Common myeloid progenitor, CD34-positive (primary cell): ENCODE measurements around the gene EIF4A3.

Source experiments
- CTCF ChIA-PET: fragments of 350-600 bp; sonication (Branson Sonifier 250); formaldehyde crosslinking; loops from one replicate; lab custom pipeline; 2021; ENCODE audit warnings: antibody characterized with exemption; lab: Charles Lee
- POLR2A ChIA-PET: fragments of 350-600 bp; sonication (Branson Sonifier 250); formaldehyde crosslinking; loops from one replicate; lab custom pipeline; 2021; ENCODE audit warnings: antibody characterized with exemption; lab: Charles Lee
- DNase-seq, 3 donors: peaks; one replicate each; pipeline versions ENCODE4 v3.0.0 to v3.0.0-alpha.2; 2013
- H3K27ac ChIP-seq, 2 experiments: 1 replicate in 1 of 2; 2 replicates in 1 of 2; pipeline ENCODE4 v1.7.0; 2013; ENCODE audit warnings: inconsistent platforms in 2 of 2, low read length in 2 of 2, mild to moderate bottlenecking in 2 of 2, low read depth in 1 of 2, moderate library complexity in 1 of 2; ENCODE audit not compliant: severe bottlenecking in 2 of 2, insufficient read depth in 1 of 2, poor library complexity in 1 of 2
- H3K27me3 ChIP-seq, 5 experiments: replicated peaks in 2 of 5; 1 replicate in 3 of 5; 2 replicates in 2 of 5; pipeline versions ENCODE4 v1.6.1 to v1.7.0; 2013; ENCODE audit warnings: low read length in 4 of 5, mild to moderate bottlenecking in 2 of 5, moderate library complexity in 2 of 5, inconsistent platforms in 1 of 5; ENCODE audit not compliant: insufficient read depth in 5 of 5, control insufficient read depth in 4 of 5
- H3K36me3 ChIP-seq, 4 experiments: 1 replicate in 2 of 4; 2 replicates in 2 of 4; pipeline versions ENCODE4 v1.6.1 to v1.7.0; 2013; ENCODE audit warnings: low read length in 3 of 4, control low read depth in 1 of 4, mild to moderate bottlenecking in 1 of 4; ENCODE audit not compliant: control insufficient read depth in 4 of 4, insufficient read depth in 4 of 4
- H3K4me1 ChIP-seq, 4 experiments: 1 replicate in 3 of 4; 2 replicates in 1 of 4; pipeline versions ENCODE4 v1.6.1 to v1.7.1; 2013; ENCODE audit warnings: low read length in 3 of 4, mild to moderate bottlenecking in 3 of 4, control low read depth in 1 of 4, inconsistent platforms in 1 of 4, moderate library complexity in 1 of 4; ENCODE audit not compliant: control insufficient read depth in 4 of 4, insufficient read depth in 4 of 4; ENCODE audit errors: control extremely low read depth in 1 of 4
- H3K4me3 ChIP-seq, 7 experiments: 1 replicate in 4 of 7; 2 replicates in 3 of 7; pipeline versions ENCODE4 v1.5.1 to v1.7.0; 2013; ENCODE audit warnings: mild to moderate bottlenecking in 7 of 7, low read length in 6 of 7, moderate library complexity in 6 of 7, inconsistent platforms in 2 of 7, low read depth in 2 of 7, control low read depth in 1 of 7; ENCODE audit not compliant: insufficient read depth in 4 of 7, control insufficient read depth in 1 of 7; ENCODE audit errors: extremely low read depth in 1 of 7
- H3K9me3 ChIP-seq, 5 experiments: 1 replicate in 4 of 5; 2 replicates in 1 of 5; pipeline versions ENCODE4 v1.6.1 to v1.7.1; 2013; ENCODE audit warnings: low read length in 4 of 5, mild to moderate bottlenecking in 2 of 5, inconsistent platforms in 1 of 5, low read depth in 1 of 5, moderate library complexity in 1 of 5; ENCODE audit not compliant: control insufficient read depth in 4 of 5, insufficient read depth in 2 of 5; ENCODE audit errors: control extremely low read depth in 1 of 5
- WGBS: methylation state at CpG from one replicate; pipeline ENCODE4 v1.1.5; 2013; ENCODE audit not compliant: insufficient coverage; 5-methylcytosine and 5-hydroxymethylcytosine counted together

EIF4A3 gene

DNA sequence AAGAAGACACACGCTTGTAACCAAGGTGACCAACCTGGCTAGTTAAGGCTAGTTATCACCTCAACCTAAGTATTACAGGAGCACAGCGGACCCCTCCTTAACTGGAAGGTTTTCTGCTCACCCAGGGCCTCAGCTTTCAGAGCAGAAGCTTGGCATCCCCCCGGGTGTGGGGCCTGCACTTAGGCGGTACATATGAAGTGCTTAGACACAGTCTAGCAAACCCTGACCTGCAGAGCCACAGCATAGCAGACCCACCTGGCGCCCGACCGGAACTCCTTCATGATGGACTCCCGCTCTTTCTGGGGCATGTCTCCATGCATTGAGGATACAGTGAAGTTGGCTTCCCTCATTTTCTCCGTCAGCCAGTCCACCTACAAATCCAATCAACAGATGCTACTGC is 9.8 kb downstream of the EIF4A3 start:
- ChIA-PET CTCF (no interaction called here), POLR2A (no interaction called here)
- no peak for DNase-seq
- Histone ChIP-seq H3K36me3 (peaks cover 34 to 88% (median 64%) of the 10 kb centered on the region in 4 experiments), H3K27ac (no peak overlapping the region), H3K4me1 (no peaks in the 10 kb centered on the region), H3K9me3 (no peaks in the 10 kb centered on the region), H3K27me3 (no peaks in the 10 kb centered on the region), H3K4me3 (no peak overlapping the region)
- WGBS, result 98% methylated on average over 9 of the region's 9 CpGs

DNA sequence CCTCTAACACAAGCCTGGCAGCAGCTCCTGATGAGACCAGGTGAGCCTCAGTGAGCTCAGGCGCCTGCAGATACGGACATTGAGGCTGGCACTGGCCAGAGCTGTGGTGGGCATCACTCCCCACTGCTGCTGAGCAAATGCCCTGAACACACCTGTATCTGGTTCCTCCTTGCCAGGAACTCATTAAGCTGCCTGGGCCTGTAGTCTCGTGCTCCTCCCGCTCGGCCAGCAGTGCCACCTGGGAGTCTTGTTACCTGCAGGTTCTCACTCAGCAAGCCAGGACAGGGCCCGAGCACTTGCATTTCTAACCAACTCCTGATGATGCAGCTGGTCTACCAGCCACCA is 13.3 kb downstream of the EIF4A3 start:
- ChIA-PET CTCF (interaction anchor here (0.6 to 0.8 kb wide), 2 partner anchors 32 to 64 kb away, joined by 3 to 4 read pairs; partner anchors contain the start of gene GAA), POLR2A (no interaction called here)
- Histone ChIP-seq H3K9me3 (no peaks in the 10 kb centered on the region), H3K4me3 (no peak overlapping the region), H3K4me1 (no peaks in the 10 kb centered on the region), H3K27me3 (peaks cover 0 to 4% (median 0%) of the 10 kb centered on the region in 5 experiments), H3K27ac (no peak overlapping the region), H3K36me3 (peaks cover 19 to 55% (median 43%) of the 10 kb centered on the region in 4 experiments)
- no peak for DNase-seq
- WGBS, result 96% methylated on average over 5 of the region's 6 CpGs

DNA sequence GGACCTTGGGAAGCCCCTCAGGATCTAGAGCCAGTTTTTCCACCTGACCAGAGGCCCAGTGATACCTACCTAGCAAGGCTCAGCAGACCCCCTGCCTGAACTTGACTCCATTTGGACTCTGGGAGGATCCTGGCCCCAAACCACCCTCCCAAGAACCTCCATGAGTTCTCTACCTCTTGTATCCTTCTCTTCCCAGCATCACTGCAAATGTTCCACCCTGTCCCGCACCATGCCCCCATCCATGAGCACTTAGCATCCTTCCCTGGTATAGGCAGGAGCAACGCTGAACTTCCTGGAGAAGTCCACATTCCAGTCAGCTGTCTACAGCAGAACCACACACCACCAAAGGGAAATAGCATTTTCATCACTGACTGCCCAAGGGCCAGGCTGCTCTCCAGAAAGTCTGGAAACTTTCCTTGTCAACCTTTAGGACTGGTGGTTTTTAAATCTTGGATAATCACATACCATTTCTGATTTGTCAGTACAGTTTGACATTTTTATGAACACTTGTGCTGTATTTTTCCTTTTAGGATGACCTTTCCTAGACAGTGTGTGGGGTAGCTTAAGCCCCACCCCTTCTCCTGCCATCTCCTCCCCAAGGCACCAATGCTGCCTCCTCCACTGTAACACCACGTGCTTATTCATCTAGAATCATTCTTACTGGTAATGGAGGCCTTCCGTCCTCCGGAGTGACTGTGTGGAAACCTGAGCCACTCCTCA is 13.9 kb downstream of the EIF4A3 start:
- Histone ChIP-seq H3K27me3 (peaks cover 0 to 4% (median 0%) of the 10 kb centered on the region in 5 experiments), H3K4me3 (no peak overlapping the region), H3K36me3 (peaks cover 15 to 50% (median 39%) of the 10 kb centered on the region in 4 experiments), H3K27ac (peak overlapping the region in 1 of 2 experiments; percentile 14), H3K9me3 (no peaks in the 10 kb centered on the region), H3K4me1 (no peaks in the 10 kb centered on the region)
- CTCF ChIA-PET, result interaction anchor here (0.8 kb wide), 1 partner anchor 32 kb away, joined by 4 read pairs; the partner anchor contains the start of gene GAA
- POLR2A ChIA-PET, result no interaction called here
- WGBS, result 93% methylated on average over 5 of the region's 5 CpGs
- DNase-seq, result no peak

DNA sequence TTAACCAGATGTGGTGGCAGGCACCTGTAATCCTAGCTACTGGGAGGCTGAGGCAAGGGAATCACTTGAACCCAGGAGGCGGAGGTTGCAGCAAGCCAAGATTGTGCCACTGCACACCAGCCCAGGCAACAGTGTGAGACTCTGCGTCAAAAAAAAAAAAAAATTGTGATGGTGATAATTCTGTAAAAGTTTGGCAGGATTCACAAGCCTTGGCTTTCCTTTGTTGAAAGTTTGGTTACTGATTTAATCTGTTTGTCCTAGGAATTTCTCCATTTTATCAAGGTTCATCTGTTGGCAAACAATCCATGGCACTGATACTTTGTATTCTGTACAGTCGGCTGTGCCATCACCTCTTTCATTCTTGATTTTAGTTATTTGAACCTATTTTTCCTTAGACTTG is 15.9 kb downstream of the EIF4A3 start:
- WGBS, result 90% methylated on average over 3 of the region's 3 CpGs
- Histone ChIP-seq H3K9me3 (no peaks in the 10 kb centered on the region), H3K4me1 (no peaks in the 10 kb centered on the region), H3K27me3 (peaks cover 0 to 8% (median 3%) of the 10 kb centered on the region in 5 experiments), H3K36me3 (peaks cover 5 to 30% (median 21%) of the 10 kb centered on the region in 4 experiments), H3K27ac (no peak overlapping the region), H3K4me3 (no peak overlapping the region)
- no peak for DNase-seq
- POLR2A ChIA-PET, result no interaction called here
- CTCF ChIA-PET, result no interaction called here

DNA sequence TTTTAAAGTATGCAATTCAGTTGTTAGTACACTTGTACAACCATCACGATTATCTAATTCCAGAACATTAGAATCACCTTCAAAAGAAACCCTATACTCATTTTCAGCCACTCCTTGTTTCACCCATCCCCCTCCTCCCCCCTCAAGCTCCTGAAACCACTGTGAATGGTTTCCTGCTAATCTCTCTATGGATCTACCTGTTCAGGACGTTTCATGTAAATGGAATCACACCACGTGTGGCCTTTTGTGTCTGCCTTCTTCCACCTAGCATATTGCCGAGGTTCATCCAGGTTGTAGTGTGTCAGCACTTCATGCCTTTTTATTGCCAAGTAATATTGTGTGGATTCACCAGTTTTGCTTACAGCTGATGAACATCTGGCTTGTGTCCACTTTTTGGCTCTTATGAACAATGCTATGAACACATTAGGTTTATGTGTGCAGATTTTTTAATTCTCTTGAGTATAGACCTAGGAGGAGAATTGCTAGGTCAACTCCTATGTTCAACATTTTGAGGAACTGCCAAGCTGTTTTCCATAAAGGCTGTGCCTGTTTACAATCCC is 17.8 kb downstream of the EIF4A3 start:
- no peak overlapping the region for H3K27ac ChIP-seq
- H3K36me3 ChIP-seq, result peaks cover 3 to 14% (median 9%) of the 10 kb centered on the region in 4 experiments
- WGBS, result 59% methylated on average over 4 of the region's 4 CpGs
- no peak for DNase-seq
- H3K4me1 ChIP-seq, result no peaks in the 10 kb centered on the region
- ChIA-PET POLR2A (no interaction called here), CTCF (no interaction called here)
- H3K27me3 ChIP-seq, result peaks cover 0 to 11% (median 3%) of the 10 kb centered on the region in 5 experiments
- no peak overlapping the region for H3K4me3 ChIP-seq
- no peaks in the 10 kb centered on the region for H3K9me3 ChIP-seq

DNA sequence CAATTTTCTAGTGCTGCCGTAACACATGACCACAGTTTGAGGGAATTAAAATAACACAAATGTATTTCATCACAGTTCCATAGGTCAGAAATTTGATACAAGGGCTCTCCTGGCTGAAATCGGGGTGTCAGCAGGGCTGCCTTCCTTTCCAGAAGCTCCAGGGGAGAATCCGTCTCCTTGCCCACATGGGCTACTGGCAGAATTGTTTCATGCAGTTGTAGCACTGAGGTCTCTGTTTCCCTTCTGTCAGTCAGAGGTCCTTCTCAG is 20.5 kb downstream of the EIF4A3 start:
- Histone ChIP-seq H3K4me1 (no peaks in the 10 kb centered on the region), H3K4me3 (no peak overlapping the region), H3K27me3 (peaks cover 0 to 11% (median 3%) of the 10 kb centered on the region in 5 experiments), H3K36me3 (no peaks in the 10 kb centered on the region), H3K27ac (no peak overlapping the region), H3K9me3 (no peaks in the 10 kb centered on the region)
- ChIA-PET POLR2A (no interaction called here), CTCF (no interaction called here)
- 88% methylated on average over 2 of the region's 3 CpGs for WGBS
- no peak for DNase-seq

DNA sequence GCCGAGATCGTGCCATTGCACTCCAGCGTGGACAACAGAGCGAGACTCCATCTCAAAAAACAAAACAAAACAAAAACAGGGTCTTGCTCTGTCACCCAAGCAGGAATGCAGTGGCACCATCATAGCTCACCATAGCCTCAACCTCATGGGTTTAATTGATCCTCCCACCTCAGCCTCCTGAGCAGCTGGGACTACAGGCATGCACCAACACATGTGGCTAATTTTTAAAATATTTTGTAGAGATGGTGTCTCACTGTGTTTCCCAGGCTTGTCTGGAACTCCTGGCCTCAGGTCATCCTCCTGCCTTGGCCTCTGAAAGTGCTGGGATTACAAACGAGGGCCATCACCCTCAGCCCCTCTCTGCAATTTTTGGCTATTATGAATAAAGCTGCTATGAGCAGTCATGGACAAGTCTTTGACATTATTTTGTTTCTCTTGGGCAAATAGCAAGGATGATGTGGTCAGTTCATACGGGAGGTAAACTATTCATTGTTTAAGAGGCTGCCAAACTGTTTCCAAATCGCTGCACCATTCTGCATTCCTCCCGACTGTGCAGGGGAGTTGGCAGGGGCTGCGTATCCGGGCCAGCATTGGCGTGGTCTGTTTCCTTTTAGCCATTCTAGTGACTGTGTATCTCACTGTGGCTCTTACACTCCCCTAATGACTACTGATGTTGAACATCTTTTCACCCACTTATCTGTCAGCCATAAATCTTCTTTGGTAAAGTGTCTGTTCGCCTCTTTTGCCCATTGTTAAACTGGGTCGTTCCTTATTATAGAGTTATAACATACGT is 21.1 kb downstream of the EIF4A3 start:
- H3K27ac ChIP-seq, result no peak overlapping the region
- CTCF ChIA-PET, result interaction anchor here (1.7 kb wide), 1 partner anchor 20 kb away, joined by 4 read pairs; no protein-coding TSS in a partner anchor
- no peak for DNase-seq

More for the DNA sequence above, 21.1 kb downstream of the EIF4A3 start:
- 87% methylated on average over 8 of the region's 14 CpGs for WGBS
- Histone ChIP-seq H3K36me3 (no peaks in the 10 kb centered on the region), H3K4me1 (no peaks in the 10 kb centered on the region), H3K4me3 (no peak overlapping the region), H3K9me3 (no peaks in the 10 kb centered on the region), H3K27me3 (peaks cover 0 to 11% (median 3%) of the 10 kb centered on the region in 5 experiments)
- POLR2A ChIA-PET, result no interaction called here
